HG02588 (cell line): ENCODE data around the gene DCLK3.

Source experiments
- ATAC-seq: cut with Tn5 transposase; IDR thresholded peaks from one replicate; pipeline ENCODE4 v1.9.1; 2021; ENCODE audit warnings: mild to moderate bottlenecking, moderate library complexity; ENCODE audit not compliant: unreplicated experiment

The DCLK3 gene

GRCh38 chr3:36763850-36764703 lies at the start of gene DCLK3:
DCLK3 (minus strand) TSS chr3:36764553; CDS start chr3:36764263, 290 bp downstream.
- ATAC-seq: no peak

GRCh38 chr3:36813305-36813704 lies 49.0 kb upstream of the DCLK3 start:
- no peak for ATAC-seq

- no peak for ATAC-seq
These were observed 47.9 kb upstream of the DCLK3 start for GRCh38 chr3:36812240-36812639.

- no peak for ATAC-seq
These were observed 47.4 kb upstream of the DCLK3 start for GRCh38 chr3:36811768-36812167.

- ATAC-seq: no peak
These were observed 40.1 kb upstream of the DCLK3 start for GRCh38 chr3:36804295-36805055.

GRCh38 chr3:36803091-36803791 lies 38.9 kb upstream of the DCLK3 start:
- ATAC-seq: no peak

GRCh38 chr3:36800533-36801116 lies 36.3 kb upstream of the DCLK3 start:
- no peak for ATAC-seq

GRCh38 chr3:36796881-36797280 lies 32.5 kb upstream of the DCLK3 start:
- ATAC-seq: no peak

GRCh38 chr3:36796161-36796560 lies 31.8 kb upstream of the DCLK3 start:
- ATAC-seq: no peak

GRCh38 chr3:36795622-36796021 lies 31.3 kb upstream of the DCLK3 start:
- ATAC-seq: no peak

GRCh38 chr3:36792342-36792741 lies 28.0 kb upstream of the DCLK3 start:
- ATAC-seq: no peak

GRCh38 chr3:36790765-36791164 lies 26.4 kb upstream of the DCLK3 start:
- no peak for ATAC-seq

- ATAC-seq: no peak
These were observed 22.9 kb upstream of the DCLK3 start for GRCh38 chr3:36786921-36787890.

- ATAC-seq: no peak
These were observed 19.8 kb upstream of the DCLK3 start for GRCh38 chr3:36784138-36784635.

GRCh38 chr3:36777424-36778218 lies 13.3 kb upstream of the DCLK3 start:
- ATAC-seq: peak; percentile 75

GRCh38 chr3:36776436-36776835 lies 12.1 kb upstream of the DCLK3 start:
- no peak for ATAC-seq

GRCh38 chr3:36774052-36774451 lies 9.7 kb upstream of the DCLK3 start:
- no peak for ATAC-seq

- no peak for ATAC-seq
These were observed 7.6 kb upstream of the DCLK3 start for GRCh38 chr3:36771931-36772330.

GRCh38 chr3:36769926-36770325 lies 5.6 kb upstream of the DCLK3 start:
- ATAC-seq: no peak
